SK-N-MC (cell line): ENCODE measurements around the gene CBX4.

Experiments
- FOXP2 ChIP-seq: optimal IDR thresholded peaks from 2 replicates; pipeline ENCODE3; 2011; ENCODE audit warnings: mild to moderate bottlenecking, moderate library complexity; ENCODE audit not compliant: insufficient read depth; ENCODE audit errors: extremely low read length, control extremely low read depth
- POLR2AphosphoS5 ChIP-seq: IDR thresholded peaks from 2 replicates; pipeline ENCODE4 v1.6.1; 2012; ENCODE audit warnings: mild to moderate bottlenecking, low read depth, low read length, borderline replicate concordance

DNA sequence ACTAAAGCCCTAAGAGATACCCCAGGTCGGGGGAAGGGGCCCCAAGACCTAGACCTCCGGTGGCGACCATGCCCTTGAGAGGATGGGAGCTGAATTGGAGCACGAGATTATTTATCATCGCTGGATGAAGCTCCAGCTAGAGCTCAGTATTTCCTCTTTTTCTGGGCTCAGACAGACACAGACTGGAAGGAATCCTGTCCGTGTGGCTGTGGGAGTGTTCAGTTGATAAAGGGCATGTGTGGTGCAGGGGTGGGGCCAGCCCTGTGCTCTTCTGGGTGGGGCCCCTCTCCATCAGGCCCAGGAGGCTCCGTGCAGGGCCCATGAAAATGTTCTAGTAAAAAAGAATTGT, 6.3 kb upstream of the CBX4 start:
- TF ChIP-seq POLR2AphosphoS5 (no peak), FOXP2 (no peak)
